ENCODE data around the gene DNAI2.

Gene DNAI2

GRCh38 chr17:74244128-74244527, 29.9 kb upstream of the DNAI2 start:
- H3K27me3 ChIP-seq (ENCODE audit: control insufficient read depth in 5 of 5, insufficient read depth in 4 of 5, low read length in 5 of 5), result peaks cover 0 to 3% (median 0%) of the 10 kb centered on the region in 5 donors
- H3K4me3 ChIP-seq (ENCODE audit: low read depth in 1 of 5, low read length in 5 of 5), result no peak overlapping the region
- H3K9ac ChIP-seq (ENCODE audit: low read length in 5 of 5), result no peak overlapping the region
- H3K9me3 ChIP-seq (ENCODE audit: control insufficient read depth in 5 of 5, low read length in 5 of 5), result no peaks in the 10 kb centered on the region
- no peak overlapping the region for H3K27ac ChIP-seq (ENCODE audit: low read depth, low read length)
- H3K4me1 ChIP-seq (ENCODE audit: control insufficient read depth in 5 of 5, insufficient read depth in 5 of 5, low read length in 5 of 5), result peaks cover 2 to 31% (median 25%) of the 10 kb centered on the region in 5 donors
- peaks cover 0 to 6% (median 0%) of the 10 kb centered on the region in 5 donors for H3K36me3 ChIP-seq (ENCODE audit: control insufficient read depth in 5 of 5, insufficient read depth in 5 of 5, low read length in 5 of 5)

GRCh38 chr17:74244548-74244947, 29.5 kb upstream of the DNAI2 start:
- H3K9ac ChIP-seq (ENCODE audit: low read length in 5 of 5), result no peak overlapping the region
- H3K4me3 ChIP-seq (ENCODE audit: low read depth in 1 of 5, low read length in 5 of 5), result no peak overlapping the region
- H3K4me1 ChIP-seq (ENCODE audit: control insufficient read depth in 5 of 5, insufficient read depth in 5 of 5, low read length in 5 of 5), result peaks cover 2 to 27% (median 21%) of the 10 kb centered on the region in 5 donors
- H3K27me3 ChIP-seq (ENCODE audit: control insufficient read depth in 5 of 5, insufficient read depth in 4 of 5, low read length in 5 of 5), result peaks cover 0 to 3% (median 0%) of the 10 kb centered on the region in 5 donors
- H3K27ac ChIP-seq (ENCODE audit: low read depth, low read length), result no peak overlapping the region
- H3K36me3 ChIP-seq (ENCODE audit: control insufficient read depth in 5 of 5, insufficient read depth in 5 of 5, low read length in 5 of 5), result peaks cover 0 to 8% (median 0%) of the 10 kb centered on the region in 5 donors
- no peaks in the 10 kb centered on the region for H3K9me3 ChIP-seq (ENCODE audit: control insufficient read depth in 5 of 5, low read length in 5 of 5)

GRCh38 chr17:74245145-74245831, 28.7 kb upstream of the DNAI2 start:
- Histone ChIP-seq H3K36me3 (ENCODE audit: control insufficient read depth in 5 of 5, insufficient read depth in 5 of 5, low read length in 5 of 5) (peaks cover 0 to 8% (median 0%) of the 10 kb centered on the region in 5 donors), H3K9me3 (ENCODE audit: control insufficient read depth in 5 of 5, low read length in 5 of 5) (no peaks in the 10 kb centered on the region), H3K4me3 (ENCODE audit: low read depth in 1 of 5, low read length in 5 of 5) (no peak overlapping the region), H3K27me3 (ENCODE audit: control insufficient read depth in 5 of 5, insufficient read depth in 4 of 5, low read length in 5 of 5) (peaks cover 0 to 3% (median 0%) of the 10 kb centered on the region in 5 donors), H3K9ac (ENCODE audit: low read length in 5 of 5) (no peak overlapping the region), H3K27ac (ENCODE audit: low read depth, low read length) (no peak overlapping the region), H3K4me1 (ENCODE audit: control insufficient read depth in 5 of 5, insufficient read depth in 5 of 5, low read length in 5 of 5) (peaks cover 0 to 23% (median 19%) of the 10 kb centered on the region in 5 donors)

GRCh38 chr17:74245871-74246270, 28.2 kb upstream of the DNAI2 start:
- H3K36me3 ChIP-seq (ENCODE audit: control insufficient read depth in 5 of 5, insufficient read depth in 5 of 5, low read length in 5 of 5), result peaks cover 0 to 8% (median 0%) of the 10 kb centered on the region in 5 donors
- no peaks in the 10 kb centered on the region for H3K9me3 ChIP-seq (ENCODE audit: control insufficient read depth in 5 of 5, low read length in 5 of 5)
- no peak overlapping the region for H3K9ac ChIP-seq (ENCODE audit: low read length in 5 of 5)
- no peak overlapping the region for H3K27ac ChIP-seq (ENCODE audit: low read depth, low read length)
- no peak overlapping the region for H3K4me3 ChIP-seq (ENCODE audit: low read depth in 1 of 5, low read length in 5 of 5)
- H3K4me1 ChIP-seq (ENCODE audit: control insufficient read depth in 5 of 5, insufficient read depth in 5 of 5, low read length in 5 of 5), result peaks cover 0 to 17% (median 13%) of the 10 kb centered on the region in 5 donors
- H3K27me3 ChIP-seq (ENCODE audit: control insufficient read depth in 5 of 5, insufficient read depth in 4 of 5, low read length in 5 of 5), result peaks cover 0 to 3% (median 0%) of the 10 kb centered on the region in 5 donors

- Histone ChIP-seq H3K4me1 (ENCODE audit: control insufficient read depth in 5 of 5, insufficient read depth in 5 of 5, low read length in 5 of 5) (peaks cover 0 to 6% (median 0%) of the 10 kb centered on the region in 5 donors), H3K27me3 (ENCODE audit: control insufficient read depth in 5 of 5, insufficient read depth in 4 of 5, low read length in 5 of 5) (no peaks in the 10 kb centered on the region), H3K4me3 (ENCODE audit: low read depth in 1 of 5, low read length in 5 of 5) (no peak overlapping the region), H3K36me3 (ENCODE audit: control insufficient read depth in 5 of 5, insufficient read depth in 5 of 5, low read length in 5 of 5) (peaks cover 0 to 32% (median 5%) of the 10 kb centered on the region in 5 donors), H3K9ac (ENCODE audit: low read length in 5 of 5) (no peak overlapping the region), H3K9me3 (ENCODE audit: control insufficient read depth in 5 of 5, low read length in 5 of 5) (no peaks in the 10 kb centered on the region), H3K27ac (ENCODE audit: low read depth, low read length) (no peak overlapping the region)
Observed at GRCh38 chr17:74249590-74250270, 24.3 kb upstream of the DNAI2 start.

GRCh38 chr17:74250324-74250995, 23.6 kb upstream of the DNAI2 start:
- Histone ChIP-seq H3K4me3 (ENCODE audit: low read depth in 1 of 5, low read length in 5 of 5) (no peak overlapping the region), H3K9ac (ENCODE audit: low read length in 5 of 5) (no peak overlapping the region), H3K36me3 (ENCODE audit: control insufficient read depth in 5 of 5, insufficient read depth in 5 of 5, low read length in 5 of 5) (peaks cover 0 to 36% (median 5%) of the 10 kb centered on the region in 5 donors), H3K9me3 (ENCODE audit: control insufficient read depth in 5 of 5, low read length in 5 of 5) (no peaks in the 10 kb centered on the region), H3K27ac (ENCODE audit: low read depth, low read length) (no peak overlapping the region), H3K4me1 (ENCODE audit: control insufficient read depth in 5 of 5, insufficient read depth in 5 of 5, low read length in 5 of 5) (peaks cover 0 to 3% (median 0%) of the 10 kb centered on the region in 5 donors), H3K27me3 (ENCODE audit: control insufficient read depth in 5 of 5, insufficient read depth in 4 of 5, low read length in 5 of 5) (no peaks in the 10 kb centered on the region)

- no peak overlapping the region for H3K9ac ChIP-seq (ENCODE audit: low read length in 5 of 5)
Observed at GRCh38 chr17:74251051-74251450, 23.0 kb upstream of the DNAI2 start.

GRCh38 chr17:74251569-74251968, 22.5 kb upstream of the DNAI2 start:
- Histone ChIP-seq H3K4me1 (ENCODE audit: control insufficient read depth in 5 of 5, insufficient read depth in 5 of 5, low read length in 5 of 5) (no peaks in the 10 kb centered on the region), H3K27ac (ENCODE audit: low read depth, low read length) (no peak overlapping the region), H3K4me3 (ENCODE audit: low read depth in 1 of 5, low read length in 5 of 5) (no peak overlapping the region), H3K36me3 (ENCODE audit: control insufficient read depth in 5 of 5, insufficient read depth in 5 of 5, low read length in 5 of 5) (peaks cover 0 to 46% (median 6%) of the 10 kb centered on the region in 5 donors), H3K27me3 (ENCODE audit: control insufficient read depth in 5 of 5, insufficient read depth in 4 of 5, low read length in 5 of 5) (no peaks in the 10 kb centered on the region), H3K9me3 (ENCODE audit: control insufficient read depth in 5 of 5, low read length in 5 of 5) (no peaks in the 10 kb centered on the region), H3K9ac (ENCODE audit: low read length in 5 of 5) (no peak overlapping the region)

More at GRCh38 chr17:74251051-74251450, 23.0 kb upstream of the DNAI2 start:
- Histone ChIP-seq H3K4me1 (ENCODE audit: control insufficient read depth in 5 of 5, insufficient read depth in 5 of 5, low read length in 5 of 5) (peaks cover 0 to under 1% (median 0%) of the 10 kb centered on the region in 5 donors), H3K27ac (ENCODE audit: low read depth, low read length) (no peak overlapping the region), H3K36me3 (ENCODE audit: control insufficient read depth in 5 of 5, insufficient read depth in 5 of 5, low read length in 5 of 5) (peaks cover 0 to 41% (median 5%) of the 10 kb centered on the region in 5 donors), H3K27me3 (ENCODE audit: control insufficient read depth in 5 of 5, insufficient read depth in 4 of 5, low read length in 5 of 5) (no peaks in the 10 kb centered on the region), H3K9me3 (ENCODE audit: control insufficient read depth in 5 of 5, low read length in 5 of 5) (no peaks in the 10 kb centered on the region), H3K4me3 (ENCODE audit: low read depth in 1 of 5, low read length in 5 of 5) (no peak overlapping the region)

- H3K4me1 ChIP-seq (ENCODE audit: control insufficient read depth in 5 of 5, insufficient read depth in 5 of 5, low read length in 5 of 5), result no peaks in the 10 kb centered on the region
- no peak overlapping the region for H3K27ac ChIP-seq (ENCODE audit: low read depth, low read length)
- no peak overlapping the region for H3K4me3 ChIP-seq (ENCODE audit: low read depth in 1 of 5, low read length in 5 of 5)
- no peaks in the 10 kb centered on the region for H3K27me3 ChIP-seq (ENCODE audit: control insufficient read depth in 5 of 5, insufficient read depth in 4 of 5, low read length in 5 of 5)
- H3K9ac ChIP-seq (ENCODE audit: low read length in 5 of 5), result no peak overlapping the region
- no peaks in the 10 kb centered on the region for H3K9me3 ChIP-seq (ENCODE audit: control insufficient read depth in 5 of 5, low read length in 5 of 5)
- peaks cover 0 to 50% (median 9%) of the 10 kb centered on the region in 5 donors for H3K36me3 ChIP-seq (ENCODE audit: control insufficient read depth in 5 of 5, insufficient read depth in 5 of 5, low read length in 5 of 5)
Observed at GRCh38 chr17:74252211-74252610, 21.8 kb upstream of the DNAI2 start.

- no peaks in the 10 kb centered on the region for H3K4me1 ChIP-seq (ENCODE audit: control insufficient read depth in 5 of 5, insufficient read depth in 5 of 5, low read length in 5 of 5)
- H3K4me3 ChIP-seq (ENCODE audit: low read depth in 1 of 5, low read length in 5 of 5), result no peak overlapping the region
- H3K27ac ChIP-seq (ENCODE audit: low read depth, low read length), result no peak overlapping the region
- H3K27me3 ChIP-seq (ENCODE audit: control insufficient read depth in 5 of 5, insufficient read depth in 4 of 5, low read length in 5 of 5), result no peaks in the 10 kb centered on the region
- peaks cover 0 to 52% (median 10%) of the 10 kb centered on the region in 5 donors for H3K36me3 ChIP-seq (ENCODE audit: control insufficient read depth in 5 of 5, insufficient read depth in 5 of 5, low read length in 5 of 5)
- H3K9me3 ChIP-seq (ENCODE audit: control insufficient read depth in 5 of 5, low read length in 5 of 5), result no peaks in the 10 kb centered on the region
- no peak overlapping the region for H3K9ac ChIP-seq (ENCODE audit: low read length in 5 of 5)
Observed at GRCh38 chr17:74253036-74253435, 21.0 kb upstream of the DNAI2 start.

Measured in subcutaneous abdominal adipose tissue (tissue), 5 donors.